ENCODE results near the gene ALCAM. TPM values are rescaled to one million over a fixed set of nuclear protein-coding genes. Genes with fewer than 3 reads are reported as not detected.

Gene ALCAM
- total RNA-seq, 3 donors from 2014 or later: 12.6 to 23.7 (median 14.8) TPM

DNA sequence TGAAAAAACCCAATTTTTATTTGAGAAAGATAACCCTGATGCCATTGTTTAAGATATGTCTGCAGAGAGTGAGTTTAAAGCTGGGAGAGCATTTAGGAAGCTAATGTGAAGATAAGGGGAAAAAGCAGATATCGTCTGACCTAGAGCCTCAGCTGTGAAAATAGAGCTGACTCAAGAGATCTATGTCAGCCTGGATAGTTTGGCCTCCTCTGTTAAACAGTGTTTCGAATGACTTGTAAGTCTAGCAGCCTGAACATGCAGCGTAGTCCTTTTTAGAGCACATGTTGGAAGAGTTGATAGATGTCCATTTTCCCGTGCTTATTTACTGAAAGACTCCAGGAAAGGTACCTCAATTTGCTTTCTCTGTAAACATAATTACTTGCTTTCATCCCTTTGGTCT lies 48.1 kb downstream of the ALCAM start:
- ATAC-seq (no peak), DNase-seq (no peak)
- Histone ChIP-seq H3K9me3 (no peaks in the 10 kb centered on the region), H3K4me3 (no peak overlapping the region), H3K36me3 (ENCODE audit: low read depth) (no peaks in the 10 kb centered on the region), H3K4me1 (ENCODE audit: low read depth) (no peaks in the 10 kb centered on the region)
- TF ChIP-seq, protein P1, sequence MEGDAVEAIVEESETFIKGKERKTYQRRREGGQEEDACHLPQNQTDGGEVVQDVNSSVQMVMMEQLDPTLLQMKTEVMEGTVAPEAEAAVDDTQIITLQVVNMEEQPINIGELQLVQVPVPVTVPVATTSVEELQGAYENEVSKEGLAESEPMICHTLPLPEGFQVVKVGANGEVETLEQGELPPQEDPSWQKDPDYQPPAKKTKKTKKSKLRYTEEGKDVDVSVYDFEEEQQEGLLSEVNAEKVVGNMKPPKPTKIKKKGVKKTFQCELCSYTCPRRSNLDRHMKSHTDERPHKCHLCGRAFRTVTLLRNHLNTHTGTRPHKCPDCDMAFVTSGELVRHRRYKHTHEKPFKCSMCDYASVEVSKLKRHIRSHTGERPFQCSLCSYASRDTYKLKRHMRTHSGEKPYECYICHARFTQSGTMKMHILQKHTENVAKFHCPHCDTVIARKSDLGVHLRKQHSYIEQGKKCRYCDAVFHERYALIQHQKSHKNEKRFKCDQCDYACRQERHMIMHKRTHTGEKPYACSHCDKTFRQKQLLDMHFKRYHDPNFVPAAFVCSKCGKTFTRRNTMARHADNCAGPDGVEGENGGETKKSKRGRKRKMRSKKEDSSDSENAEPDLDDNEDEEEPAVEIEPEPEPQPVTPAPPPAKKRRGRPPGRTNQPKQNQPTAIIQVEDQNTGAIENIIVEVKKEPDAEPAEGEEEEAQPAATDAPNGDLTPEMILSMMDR (IDR thresholded peaks at IDR 0.05): no peak
- intact Hi-C loops (cut with DNase I, micrococcal nuclease): no loop called here

DNA sequence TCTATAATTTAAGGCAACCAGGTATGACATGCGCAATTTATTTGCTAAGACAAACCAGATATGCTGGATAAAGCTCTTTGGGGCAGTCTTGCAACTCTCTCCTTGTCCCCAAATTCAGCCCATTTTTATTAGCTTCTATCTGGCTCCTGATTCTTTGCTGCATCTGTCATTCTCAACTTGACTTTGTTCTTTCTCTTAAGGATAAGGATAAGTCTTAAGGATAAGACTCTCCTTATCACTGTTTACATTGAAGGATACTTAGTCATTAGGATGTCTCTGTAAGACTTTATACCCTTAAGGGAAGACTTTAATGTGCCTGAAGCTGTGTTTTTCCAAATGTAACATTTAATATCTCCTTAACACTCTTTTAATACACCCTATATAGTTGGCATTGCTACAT lies 49.2 kb downstream of the ALCAM start:
- no peak for DNase-seq
- no peaks in the 10 kb centered on the region for H3K9me3 ChIP-seq
- H3K4me3 ChIP-seq: no peak overlapping the region
- H3K36me3 ChIP-seq (ENCODE audit: low read depth): no peaks in the 10 kb centered on the region
- ATAC-seq: no peak
- intact Hi-C loops (cut with DNase I, micrococcal nuclease): no loop called here
- TF ChIP-seq, protein P1 (IDR thresholded peaks at IDR 0.05): no peak
- H3K4me1 ChIP-seq (ENCODE audit: low read depth): no peaks in the 10 kb centered on the region

DNA sequence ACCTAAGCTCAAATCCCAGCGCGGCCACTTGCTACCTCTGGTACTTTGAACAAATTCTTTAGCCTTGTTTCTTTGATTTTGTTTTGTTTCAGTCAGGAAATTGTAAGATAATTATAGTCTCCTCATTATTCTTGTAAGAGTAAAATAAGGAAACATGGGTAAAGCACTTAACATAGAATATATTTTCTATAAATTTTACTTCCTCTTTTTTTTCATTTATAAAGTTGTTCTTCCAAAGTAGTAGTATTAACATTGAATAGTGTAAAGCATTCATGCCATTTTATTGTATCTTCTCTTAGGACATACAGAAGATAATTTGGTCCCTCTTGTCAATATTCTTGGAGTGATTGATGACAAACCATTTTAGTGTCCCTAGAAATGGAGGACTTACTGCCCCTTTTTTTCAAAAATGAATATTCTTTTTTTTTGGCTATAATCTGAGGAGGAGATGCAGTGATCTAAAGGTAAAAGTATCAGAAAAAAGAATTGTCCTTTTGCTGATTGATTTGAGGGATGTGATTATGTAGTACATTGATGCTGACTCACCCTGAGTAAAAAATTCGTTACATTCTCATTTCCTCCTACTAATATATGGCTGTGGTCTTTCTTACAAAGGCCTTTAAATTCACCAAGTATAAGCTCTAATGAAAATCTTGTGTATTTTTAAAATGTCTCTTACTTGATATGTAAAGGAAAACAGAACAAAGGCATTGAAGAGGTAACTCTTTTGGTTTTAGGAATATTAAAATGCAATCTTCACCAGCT lies 51.0 kb downstream of the ALCAM start:
- no peak overlapping the region for H3K4me3 ChIP-seq
- no peaks in the 10 kb centered on the region for H3K36me3 ChIP-seq (ENCODE audit: low read depth)
- TF ChIP-seq, protein P1 (IDR thresholded peaks at IDR 0.05): no peak
- H3K4me1 ChIP-seq (ENCODE audit: low read depth): no peaks in the 10 kb centered on the region
- no peak for ATAC-seq
- DNase-seq: no peak
- H3K9me3 ChIP-seq: no peaks in the 10 kb centered on the region
- intact Hi-C loops (cut with DNase I, micrococcal nuclease): no loop called here

DNA sequence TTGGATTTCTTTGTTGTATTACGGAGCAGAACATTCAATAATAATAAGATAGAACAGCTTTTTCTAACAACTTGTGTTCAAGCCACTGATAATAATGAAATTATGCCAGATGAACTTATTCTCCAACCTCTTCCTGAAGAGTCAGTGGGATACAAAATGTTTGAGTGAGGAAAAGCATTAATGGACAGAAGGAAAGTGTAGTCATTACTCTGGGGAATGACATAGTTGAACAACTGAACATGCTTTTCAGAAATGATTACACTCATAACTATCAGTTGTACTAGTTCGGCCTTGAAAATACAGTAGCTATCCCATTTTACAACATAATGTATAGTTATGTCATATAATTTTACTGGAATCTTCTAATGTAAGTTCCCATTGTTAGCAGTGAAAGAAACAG lies 55.9 kb downstream of the ALCAM start:
- intact Hi-C loops (cut with DNase I, micrococcal nuclease): no loop called here
- no peaks in the 10 kb centered on the region for H3K36me3 ChIP-seq (ENCODE audit: low read depth)
- no peaks in the 10 kb centered on the region for H3K4me1 ChIP-seq (ENCODE audit: low read depth)
- no peak overlapping the region for H3K4me3 ChIP-seq
- no peak for ATAC-seq
- H3K9me3 ChIP-seq: no peaks in the 10 kb centered on the region
- DNase-seq: no peak
- TF ChIP-seq, protein P1 (IDR thresholded peaks at IDR 0.05): no peak

DNA sequence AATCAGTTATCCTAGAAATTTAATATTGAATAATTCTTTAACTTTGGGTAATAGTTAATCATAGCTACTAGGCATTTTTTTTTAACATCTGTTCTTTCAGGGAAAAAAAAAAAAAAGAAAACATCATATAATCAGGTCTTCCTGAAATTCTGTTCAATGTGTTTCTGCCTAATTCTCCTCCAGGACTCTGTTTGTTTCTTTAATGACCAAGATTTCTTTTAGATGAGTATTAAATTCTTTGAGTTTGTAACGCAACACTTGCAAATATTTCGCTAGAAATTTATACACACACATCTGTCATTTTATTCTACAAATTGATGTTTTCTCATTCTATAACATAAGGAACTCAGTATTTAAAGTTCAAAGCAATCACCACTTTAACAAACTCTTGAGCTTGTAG lies 56.7 kb downstream of the ALCAM start:
- DNase-seq (no peak), ATAC-seq (no peak)
- Histone ChIP-seq H3K9me3 (no peaks in the 10 kb centered on the region), H3K4me3 (no peak overlapping the region), H3K36me3 (ENCODE audit: low read depth) (no peaks in the 10 kb centered on the region), H3K4me1 (ENCODE audit: low read depth) (no peaks in the 10 kb centered on the region)
- TF ChIP-seq, protein P1 (IDR thresholded peaks at IDR 0.05): no peak
- intact Hi-C loops (cut with DNase I, micrococcal nuclease): no loop called here
